HEK293T (cell line): ENCODE data around the gene IL10RB.

Experiments
- CTCF ChIA-PET: fragments of 350-600 bp; formaldehyde crosslinking; extraction: SDS; loops from one replicate; lab custom pipeline; 2021; ENCODE audit warnings: antibody characterized with exemption, inconsistent platforms; lab: Yijun Ruan, JAX
- POLR2A ChIA-PET: fragments of 350-600 bp; formaldehyde crosslinking; extraction: SDS; loops from one replicate; lab custom pipeline; 2020; ENCODE audit warnings: antibody characterized with exemption, inconsistent platforms; lab: Yijun Ruan, JAX
- DNase-seq: peaks from one replicate; pipeline ENCODE4 v3.0.0; 2012; ENCODE audit warnings: mixed read lengths; ENCODE audit errors: extremely low spot score
- ARNT ChIP-seq: fragments of 450-650 bp; IDR thresholded peaks from 2 replicates; pipeline ENCODE4 v1.6.1; 2017; ENCODE audit warnings: mild to moderate bottlenecking
- BHLHE40 ChIP-seq: fragments of 450-650 bp; IDR thresholded peaks from 2 replicates; pipeline ENCODE4 v1.6.1; 2016; ENCODE audit warnings: mild to moderate bottlenecking, moderate library complexity, borderline replicate concordance
- CTBP1 ChIP-seq: fragments of 450-650 bp; IDR thresholded peaks from 2 replicates; pipeline ENCODE4 v1.6.1; 2016; ENCODE audit warnings: borderline replicate concordance
- ELF4 ChIP-seq: fragments of 450-650 bp; IDR thresholded peaks from 2 replicates; pipeline ENCODE4 v1.6.1; 2017; ENCODE audit warnings: antibody characterized with exemption
- FOXA1 ChIP-seq: fragments of 450-650 bp; IDR thresholded peaks from 2 replicates; pipeline ENCODE4 v1.6.1; 2016; ENCODE audit warnings: mild to moderate bottlenecking
- FOXK2 ChIP-seq: fragments of 450-650 bp; IDR thresholded peaks from 2 replicates; pipeline ENCODE4 v1.6.1; 2016; ENCODE audit warnings: mild to moderate bottlenecking
- FOXM1 ChIP-seq: fragments of 450-650 bp; IDR thresholded peaks from 2 replicates; pipeline ENCODE4 v1.6.1; 2017; ENCODE audit warnings: mild to moderate bottlenecking, borderline replicate concordance
- HDGF ChIP-seq: fragments of 450-650 bp; IDR thresholded peaks from 2 replicates; pipeline ENCODE4 v1.6.1; 2017; ENCODE audit warnings: antibody characterized with exemption, borderline replicate concordance
- L3MBTL2 ChIP-seq: fragments of 450-650 bp; conservative IDR thresholded peaks from 2 replicates; pipeline ENCODE4 v1.6.1; 2016; ENCODE audit warnings: mild to moderate bottlenecking
- LEF1 ChIP-seq: fragments of 450-650 bp; IDR thresholded peaks from 2 replicates; pipeline ENCODE4 v1.6.1; 2017; ENCODE audit warnings: mild to moderate bottlenecking, borderline replicate concordance
- NFRKB ChIP-seq: fragments of 450-650 bp; IDR thresholded peaks from 2 replicates; pipeline ENCODE4 v1.6.1; 2016; ENCODE audit warnings: mild to moderate bottlenecking, moderate library complexity
- SP1 ChIP-seq: fragments of 450-650 bp; IDR thresholded peaks from 2 replicates; pipeline ENCODE4 v1.6.1; 2017
- SUZ12 ChIP-seq: fragments of 450-650 bp; IDR thresholded peaks from 2 replicates; pipeline ENCODE4 v1.6.1; 2016; ENCODE audit warnings: mild to moderate bottlenecking
- TARDBP ChIP-seq: fragments of 450-650 bp; IDR thresholded peaks from 2 replicates; pipeline ENCODE4 v1.6.1; 2016
- ZNF384 ChIP-seq: fragments of 450-650 bp; IDR thresholded peaks from 2 replicates; pipeline ENCODE4 v1.6.1; 2016
- TF ChIP-seq, protein P1 (sequence below): fragments of 450-650 bp; IDR thresholded peaks from 2 replicates; pipeline ENCODE4 v1.6.1; 2016

IL10RB gene

DNA sequence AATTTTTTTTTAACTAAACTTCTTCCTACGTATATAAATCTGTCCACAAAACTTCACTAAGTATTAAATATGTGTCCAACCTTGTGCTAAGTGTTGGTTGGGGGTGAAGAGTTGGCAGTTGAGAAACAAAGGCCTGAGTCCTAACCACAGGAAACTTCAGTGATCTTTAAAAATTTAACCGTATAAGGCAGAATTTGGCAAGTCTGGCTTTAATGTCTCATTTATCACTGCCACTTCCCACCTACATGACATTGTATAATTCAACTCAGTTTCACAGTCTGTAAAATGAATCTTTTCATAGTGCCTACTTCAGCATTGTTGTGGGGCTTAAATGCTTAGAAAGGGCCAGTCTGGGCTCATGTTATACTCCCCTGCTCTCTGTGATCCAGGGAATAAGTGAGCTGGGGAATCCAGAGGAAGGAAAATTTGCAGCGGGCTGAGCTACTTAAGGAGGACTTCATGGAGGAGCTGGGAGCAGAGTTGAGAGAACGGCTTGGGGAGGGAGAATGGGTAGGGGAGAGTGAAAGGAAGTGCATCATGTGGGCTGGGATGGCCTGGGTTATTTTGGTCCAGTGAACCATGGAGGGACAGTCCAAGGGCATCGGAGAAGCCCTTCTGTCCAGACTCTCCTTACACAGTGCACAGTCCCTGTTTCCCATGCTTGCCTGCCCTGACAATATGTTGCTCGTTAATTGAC is 21.9 kb upstream of the IL10RB start:
- TF ChIP-seq TARDBP, result no peak
- TF ChIP-seq, protein P1, sequence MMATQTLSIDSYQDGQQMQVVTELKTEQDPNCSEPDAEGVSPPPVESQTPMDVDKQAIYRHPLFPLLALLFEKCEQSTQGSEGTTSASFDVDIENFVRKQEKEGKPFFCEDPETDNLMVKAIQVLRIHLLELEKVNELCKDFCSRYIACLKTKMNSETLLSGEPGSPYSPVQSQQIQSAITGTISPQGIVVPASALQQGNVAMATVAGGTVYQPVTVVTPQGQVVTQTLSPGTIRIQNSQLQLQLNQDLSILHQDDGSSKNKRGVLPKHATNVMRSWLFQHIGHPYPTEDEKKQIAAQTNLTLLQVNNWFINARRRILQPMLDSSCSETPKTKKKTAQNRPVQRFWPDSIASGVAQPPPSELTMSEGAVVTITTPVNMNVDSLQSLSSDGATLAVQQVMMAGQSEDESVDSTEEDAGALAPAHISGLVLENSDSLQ, result no peak
- POLR2A ChIA-PET, result no interaction called here
- CTCF ChIA-PET, result interaction anchor here (0.9 kb wide), 1 partner anchor 92 kb away, joined by 3 read pairs; no protein-coding TSS in a partner anchor
- no peak for DNase-seq

DNA sequence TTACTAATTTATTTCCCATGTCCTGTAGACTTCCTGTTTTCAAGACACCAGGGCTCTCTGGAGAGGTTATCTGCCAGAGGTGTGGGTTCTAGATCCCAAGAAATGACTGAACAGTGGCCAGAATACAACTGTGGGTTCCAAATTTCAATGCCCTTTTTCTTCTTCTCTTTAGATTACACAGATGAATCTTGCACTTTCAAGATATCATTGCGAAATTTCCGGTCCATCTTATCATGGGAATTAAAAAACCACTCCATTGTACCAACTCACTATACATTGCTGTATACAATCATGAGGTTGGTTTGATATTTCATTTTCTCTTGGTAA is 21.4 kb upstream of the IL10RB start:
- POLR2A ChIA-PET, result interaction anchor here (0.6 kb wide), 1 partner anchor 81 kb away, joined by 3 read pairs; no protein-coding TSS in a partner anchor
- TF ChIP-seq, protein P1, result no peak
- TF ChIP-seq ZNF384 (no peak), L3MBTL2 (no peak), SP1 (no peak), SUZ12 (no peak), ELF4 (no peak), HDGF (no peak), TARDBP (no peak), FOXM1 (no peak), BHLHE40 (no peak), CTBP1 (no peak), FOXK2 (no peak), NFRKB (no peak), ARNT (no peak), FOXA1 (no peak), LEF1 (no peak)
- no peak for DNase-seq
- CTCF ChIA-PET, result no interaction called here

DNA sequence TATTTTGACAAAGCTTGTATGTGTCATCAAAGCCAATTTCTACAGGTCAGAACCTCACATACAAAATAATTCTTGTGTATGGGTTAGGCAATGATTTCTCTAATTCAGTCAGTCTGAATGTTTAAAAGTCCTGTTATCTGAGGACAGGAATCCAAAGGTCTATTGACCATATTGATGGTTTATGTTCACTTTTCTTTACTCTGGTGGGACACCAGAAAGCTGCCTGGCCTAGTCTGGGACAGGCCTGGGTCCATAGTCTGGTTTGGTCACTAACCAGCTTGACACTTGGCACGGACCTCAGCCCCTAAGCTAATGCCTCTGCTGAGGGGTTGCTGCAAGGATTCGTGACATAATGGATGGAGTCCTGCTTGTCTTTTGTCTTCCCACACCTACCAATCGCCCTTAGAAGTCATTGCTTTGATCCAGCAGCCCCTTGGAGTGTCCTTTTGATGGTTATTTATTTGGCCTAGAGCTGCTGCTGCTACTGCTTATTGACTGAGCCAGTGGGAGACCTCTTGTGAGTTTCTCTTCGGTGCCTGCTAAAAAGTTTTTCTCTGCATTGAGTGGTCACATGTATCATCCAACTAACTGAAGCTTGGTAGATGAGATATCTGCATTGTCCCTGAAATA is 20.8 kb upstream of the IL10RB start:
- ChIA-PET POLR2A (interaction anchor here (0.6 kb wide), 1 partner anchor 80 kb away, joined by 3 read pairs; no protein-coding TSS in a partner anchor), CTCF (no interaction called here)
- TF ChIP-seq ARNT (no peak), BHLHE40 (no peak), FOXA1 (no peak), ZNF384 (no peak), LEF1 (no peak), L3MBTL2 (no peak), CTBP1 (no peak), ELF4 (no peak), SP1 (no peak), TARDBP (no peak), FOXK2 (no peak), FOXM1 (no peak), NFRKB (no peak)
- TF ChIP-seq, protein P1, result no peak
- no peak for DNase-seq

DNA sequence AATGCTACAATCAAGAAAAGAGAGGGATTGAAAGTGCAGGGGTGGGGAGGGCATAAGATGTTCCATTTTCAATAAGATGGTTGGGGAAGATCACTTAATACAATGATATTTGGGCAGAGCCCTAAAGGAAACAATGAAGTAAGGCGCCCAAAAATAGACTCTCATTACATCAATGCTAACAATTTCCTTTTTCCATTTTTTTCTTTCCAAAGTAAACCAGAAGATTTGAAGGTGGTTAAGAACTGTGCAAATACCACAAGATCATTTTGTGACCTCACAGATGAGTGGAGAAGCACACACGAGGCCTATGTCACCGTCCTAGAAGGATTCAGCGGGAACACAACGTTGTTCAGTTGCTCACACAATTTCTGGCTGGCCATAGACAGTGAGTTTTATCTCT is 19.7 kb upstream of the IL10RB start:
- ChIA-PET CTCF (no interaction called here), POLR2A (no interaction called here)
- DNase-seq, result no peak
- no peak for TF ChIP-seq FOXK2
- TF ChIP-seq SP1, result no peak
- no peak for TF ChIP-seq HDGF
- no peak for TF ChIP-seq ARNT
- TF ChIP-seq SUZ12, result no peak
- TF ChIP-seq FOXM1, result no peak
- no peak for TF ChIP-seq FOXA1
- no peak for TF ChIP-seq BHLHE40
- TF ChIP-seq, protein P1, result no peak
- TF ChIP-seq TARDBP, result no peak
- TF ChIP-seq NFRKB, result no peak
- TF ChIP-seq L3MBTL2, result no peak
- TF ChIP-seq ZNF384, result no peak
- TF ChIP-seq CTBP1, result no peak
- no peak for TF ChIP-seq ELF4
- TF ChIP-seq LEF1, result no peak

DNA sequence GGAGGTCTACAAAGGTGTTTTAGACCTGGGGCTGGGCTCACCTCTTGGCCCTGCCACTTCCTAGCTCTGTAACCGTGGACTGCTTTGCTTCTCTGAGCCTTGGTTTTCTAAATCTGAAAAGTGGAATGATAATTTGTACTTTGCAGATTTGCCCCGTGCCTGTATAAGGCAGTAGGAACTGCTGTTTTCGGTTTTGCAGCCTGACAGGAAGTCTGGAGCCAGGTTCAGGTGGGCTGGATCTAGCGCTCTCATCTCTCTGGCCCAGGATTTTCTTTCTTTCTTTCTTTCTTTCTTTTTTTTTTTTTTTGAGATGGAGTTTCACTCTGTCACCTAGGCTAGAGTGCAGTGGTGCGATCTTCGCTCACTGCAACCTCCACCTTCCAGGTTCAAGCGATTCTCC is 19.2 kb upstream of the IL10RB start:
- ChIA-PET POLR2A (interaction anchor here (1.1 kb wide), 1 partner anchor 78 kb away, joined by 3 read pairs; the partner anchor contains the start of gene IFNAR1), CTCF (no interaction called here)
- DNase-seq, result no peak
- TF ChIP-seq SUZ12 (no peak), SP1 (no peak), FOXM1 (no peak), ELF4 (no peak), L3MBTL2 (no peak), FOXK2 (no peak), NFRKB (no peak), BHLHE40 (no peak), ARNT (no peak), HDGF (no peak), FOXA1 (no peak), CTBP1 (no peak), LEF1 (no peak), TARDBP (no peak), ZNF384 (no peak)
- TF ChIP-seq, protein P1, result no peak
